Brain microvascular endothelial cell (primary cell): ENCODE results near the gene OR1A2.
"Not testable (repeated sequence)": the region's sequence is repeated elsewhere in the genome, so short reads cannot be mapped to it uniquely, and the experiment has no call there.

Experiments
- DNase-seq: peaks from one replicate; pipeline ENCODE4 v3.0.0-alpha.2; 2020
- H3K27ac ChIP-seq: fragments of 250-450 bp; sonication (Bioruptor Pico); 2 replicates; pipeline ENCODE4 v1.5.1; 2020; ENCODE audit warnings: mild to moderate bottlenecking, moderate library complexity
- H3K27me3 ChIP-seq: fragments of 250-450 bp; sonication (Bioruptor Pico); replicated peaks from 2 replicates; pipeline ENCODE4 v1.5.1; 2020; ENCODE audit warnings: mild to moderate bottlenecking
- H3K36me3 ChIP-seq: fragments of 250-450 bp; sonication (Bioruptor Pico); replicated peaks from 2 replicates; pipeline ENCODE4 v1.5.1; 2020; ENCODE audit warnings: mild to moderate bottlenecking
- H3K4me3 ChIP-seq: 2 replicates; pipeline ENCODE4 v1.5.1; 2011; ENCODE audit warnings: low read depth, mild to moderate bottlenecking, control low read depth, low read length, moderate library complexity
- CTCF ChIP-seq: IDR thresholded peaks from 2 replicates; pipeline ENCODE4 v1.5.1; 2011; ENCODE audit warnings: low read depth, mild to moderate bottlenecking, moderate library complexity, low read length, control low read depth, inconsistent platforms; ENCODE audit errors: missing control alignments
- in situ Hi-C: cut with HindIII; loops from 2 replicates; pipeline ENCODE4 v1.10.0; 2017; ENCODE audit warnings: low sequenced_read_pairs, low pct_ligation_motif_present

OR1A2 gene

GRCh38 chr17:3213001-3213400 lies 15.7 kb downstream of the OR1A2 start:
- Histone ChIP-seq H3K4me3 (no peak overlapping the region), H3K36me3 (no peaks in the 10 kb centered on the region), H3K27ac (no peak overlapping the region), H3K27me3 (no peaks in the 10 kb centered on the region)
- TF ChIP-seq CTCF = no peak
- in situ Hi-C loops = no loop called here
- no peak for DNase-seq

GRCh38 chr17:3213587-3213986 lies 16.3 kb downstream of the OR1A2 start:
- no peak for DNase-seq
- Histone ChIP-seq H3K27me3 (no peaks in the 10 kb centered on the region), H3K27ac (no peak overlapping the region), H3K36me3 (no peaks in the 10 kb centered on the region), H3K4me3 (no peak overlapping the region)
- in situ Hi-C loops = no loop called here
- TF ChIP-seq CTCF = no peak

- H3K4me3 ChIP-seq, H3K27me3 ChIP-seq, H3K27ac ChIP-seq, in situ Hi-C loops, DNase-seq, H3K36me3 ChIP-seq: not testable (repeated sequence)
These were observed 22.7 kb downstream of the OR1A2 start for GRCh38 chr17:3219978-3220377.

GRCh38 chr17:3221850-3222249 lies 24.5 kb downstream of the OR1A2 start:
- H3K27ac ChIP-seq = no peak overlapping the region
- in situ Hi-C loops = no loop called here
- H3K36me3 ChIP-seq = no peaks in the 10 kb centered on the region
- no peak for DNase-seq
- no peak overlapping the region for H3K4me3 ChIP-seq
- no peak for TF ChIP-seq CTCF
- no peaks in the 10 kb centered on the region for H3K27me3 ChIP-seq

GRCh38 chr17:3222505-3222904 lies 25.2 kb downstream of the OR1A2 start:
- Histone ChIP-seq H3K4me3 (no peak overlapping the region), H3K27ac (no peak overlapping the region), H3K36me3 (no peaks in the 10 kb centered on the region), H3K27me3 (no peaks in the 10 kb centered on the region)
- DNase-seq = no peak
- TF ChIP-seq CTCF = no peak
- in situ Hi-C loops = no loop called here

- DNase-seq, H3K27me3 ChIP-seq: not testable (repeated sequence)
These were observed 27.5 kb downstream of the OR1A2 start for GRCh38 chr17:3224721-3225352.

GRCh38 chr17:3232300-3232699 lies 35.0 kb downstream of the OR1A2 start:
- H3K27me3 ChIP-seq, H3K36me3 ChIP-seq, H3K27ac ChIP-seq, in situ Hi-C loops, DNase-seq, H3K4me3 ChIP-seq: not testable (repeated sequence)

More at GRCh38 chr17:3224721-3225352, 27.5 kb downstream of the OR1A2 start:
- H3K36me3 ChIP-seq, H3K4me3 ChIP-seq, H3K27ac ChIP-seq, in situ Hi-C loops: not testable (repeated sequence)

GRCh38 chr17:3238685-3239084 lies 41.4 kb downstream of the OR1A2 start:
- in situ Hi-C loops, H3K27ac ChIP-seq: not testable (repeated sequence)

GRCh38 chr17:3241044-3241443 lies 43.7 kb downstream of the OR1A2 start:
- H3K27me3 ChIP-seq, H3K36me3 ChIP-seq, DNase-seq, H3K27ac ChIP-seq, in situ Hi-C loops, H3K4me3 ChIP-seq: not testable (repeated sequence)

More at GRCh38 chr17:3238685-3239084, 41.4 kb downstream of the OR1A2 start:
- H3K27me3 ChIP-seq, DNase-seq, H3K36me3 ChIP-seq, H3K4me3 ChIP-seq: not testable (repeated sequence)

- H3K36me3 ChIP-seq, H3K27me3 ChIP-seq, H3K4me3 ChIP-seq, H3K27ac ChIP-seq, DNase-seq, in situ Hi-C loops: not testable (repeated sequence)
These were observed 47.5 kb downstream of the OR1A2 start for GRCh38 chr17:3244841-3245240.
